Upper lobe of left lung (tissue), 6 donors: Measurements from ENCODE around the gene ITM2C. TPM values are rescaled to one million over a fixed set of nuclear protein-coding genes. Genes with fewer than 3 reads are reported as not detected.

Experiments used
- ATAC-seq, 2 donors: fragments of 200-7000 bp; cut with Tn5 transposase; one replicate each; pipeline ENCODE4 v1.9.1; 2022; ENCODE audit warnings: mild to moderate bottlenecking in 2 of 2, moderate library complexity in 2 of 2; ENCODE audit not compliant: low FRiP score in 2 of 2
- DNase-seq, 2 donors: peaks; one replicate each; pipeline ENCODE4 v3.0.0-alpha.2; 2019 to 2020
- H3K27ac ChIP-seq, 4 donors: fragments of 200-600 bp; sonication (generic); one replicate each; pipeline ENCODE4 v1.5.1; 2016 to 2019
- H3K27me3 ChIP-seq, 4 donors: fragments of 200-600 bp; sonication (generic); one replicate each; pipeline ENCODE4 v1.5.1; 2017 to 2019
- H3K36me3 ChIP-seq, 4 donors: fragments of 200-600 bp; sonication (generic); one replicate each; pipeline ENCODE4 v1.5.1; 2016 to 2019
- H3K4me1 ChIP-seq, 4 donors: fragments of 200-600 bp; sonication (generic); one replicate each; pipeline ENCODE4 v1.5.1; 2018 to 2019
- H3K4me3 ChIP-seq, 4 donors: fragments of 200-600 bp; sonication (generic); one replicate each; pipeline ENCODE4 v1.5.1; 2017 to 2019; ENCODE audit warnings: mild to moderate bottlenecking in 2 of 4, moderate library complexity in 1 of 4
- H3K9me3 ChIP-seq, 4 donors: fragments of 200-600 bp; sonication (generic); one replicate each; pipeline ENCODE4 v1.5.1; 2018 to 2019
- EP300 ChIP-seq, 4 donors: sonication (generic); formaldehyde crosslinking; IDR thresholded peaks; one replicate each; pipeline ENCODE4 v1.5.1; 2017; ENCODE audit warnings: antibody characterized with exemption in 4 of 4, control low read depth in 2 of 4
- POLR2A ChIP-seq, 4 donors: fragments of 450-650 bp; IDR thresholded peaks; one replicate each; pipeline ENCODE4 v1.5.1; 2016 to 2017; ENCODE audit warnings: antibody characterized with exemption in 4 of 4, mild to moderate bottlenecking in 2 of 4
- POLR2AphosphoS5 ChIP-seq, 2 donors: sonication (generic); formaldehyde crosslinking; IDR thresholded peaks; one replicate each; pipeline ENCODE4 v1.5.1; 2017; ENCODE audit warnings: antibody characterized with exemption in 2 of 2
- WGBS, 2 donors: methylation state at CpG; one replicate each; pipeline ENCODE4 v1.1.5; 2017 to 2018; 5-methylcytosine and 5-hydroxymethylcytosine counted together
- total RNA-seq, 6 donors: library from RNA; depleted of rRNA in 4 of 6; stranded (reverse); fragments of >200 nt in 4 of 6; gene quantifications; one replicate each; pipeline versions ENCODE4 v1.1.0 to v1.2.1, GENCODE V29; 2016 to 2021
- TF ChIP-seq, protein P1 (sequence below), 6 experiments: fragments of 450-650 bp in 4 of 6; fragments of 200-600 bp in 2 of 6; sonication (generic) in 2 of 6; IDR thresholded peaks; one replicate each; pipeline ENCODE4 v1.5.1; 2016 to 2019; ENCODE audit warnings: antibody characterized with exemption in 6 of 6
- donor health status: DM: no; HTN: no; CAD: no; lungs with moderate emphysema.
- donor health status: DM: no; HTN: yes; CAD: no; lungs with severe emphysema.

ITM2C gene
- total RNA-seq, 6 donors from 2014 or later, result 19.9 to 40.4 (median 25.6) TPM

- no peak for TF ChIP-seq EP300 (IDR thresholded peaks at IDR 0.05)
- TF ChIP-seq, protein P1, sequence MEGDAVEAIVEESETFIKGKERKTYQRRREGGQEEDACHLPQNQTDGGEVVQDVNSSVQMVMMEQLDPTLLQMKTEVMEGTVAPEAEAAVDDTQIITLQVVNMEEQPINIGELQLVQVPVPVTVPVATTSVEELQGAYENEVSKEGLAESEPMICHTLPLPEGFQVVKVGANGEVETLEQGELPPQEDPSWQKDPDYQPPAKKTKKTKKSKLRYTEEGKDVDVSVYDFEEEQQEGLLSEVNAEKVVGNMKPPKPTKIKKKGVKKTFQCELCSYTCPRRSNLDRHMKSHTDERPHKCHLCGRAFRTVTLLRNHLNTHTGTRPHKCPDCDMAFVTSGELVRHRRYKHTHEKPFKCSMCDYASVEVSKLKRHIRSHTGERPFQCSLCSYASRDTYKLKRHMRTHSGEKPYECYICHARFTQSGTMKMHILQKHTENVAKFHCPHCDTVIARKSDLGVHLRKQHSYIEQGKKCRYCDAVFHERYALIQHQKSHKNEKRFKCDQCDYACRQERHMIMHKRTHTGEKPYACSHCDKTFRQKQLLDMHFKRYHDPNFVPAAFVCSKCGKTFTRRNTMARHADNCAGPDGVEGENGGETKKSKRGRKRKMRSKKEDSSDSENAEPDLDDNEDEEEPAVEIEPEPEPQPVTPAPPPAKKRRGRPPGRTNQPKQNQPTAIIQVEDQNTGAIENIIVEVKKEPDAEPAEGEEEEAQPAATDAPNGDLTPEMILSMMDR (IDR thresholded peaks at IDR 0.05), result no peak
- WGBS, 2 donors, result 76 to 100% methylated on average over 2 of the region's 3 CpGs
- ATAC-seq (peak in 1 of 2 donors; percentile 57), DNase-seq (peak in 1 of 2 donors; percentile 14)
- H3K4me3 ChIP-seq, result no peak overlapping the region
- H3K4me1 ChIP-seq, result no peaks in the 10 kb centered on the region
- H3K36me3 ChIP-seq, result no peaks in the 10 kb centered on the region
- no peaks in the 10 kb centered on the region for H3K9me3 ChIP-seq
- no peaks in the 10 kb centered on the region for H3K27me3 ChIP-seq
- H3K27ac ChIP-seq, result no peak overlapping the region
Measured at GRCh38 chr2:230914886-230915285, 50.1 kb downstream of the ITM2C start.

DNA sequence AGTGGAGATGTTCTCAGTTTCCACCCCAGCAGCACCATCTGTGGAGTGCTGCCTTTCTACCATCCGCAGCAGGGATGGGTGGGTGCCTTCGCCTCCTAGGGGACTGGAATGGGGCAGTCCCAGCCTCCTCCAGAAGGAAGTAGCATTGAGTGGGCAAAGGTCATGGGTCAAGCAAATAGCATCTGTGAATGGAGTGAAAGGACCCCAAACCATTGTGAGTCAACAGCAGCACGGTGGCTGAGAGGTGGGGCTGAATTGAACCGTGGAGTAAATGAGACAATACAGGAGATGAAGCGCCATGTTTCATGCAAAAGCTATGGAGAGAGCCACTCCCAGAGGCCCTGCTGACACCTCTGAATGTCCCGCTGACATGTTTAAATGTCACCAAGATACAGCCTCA is 50.6 kb downstream of the ITM2C start:
- H3K27ac ChIP-seq, result no peak overlapping the region
- 68 to 73% methylated on average over 5 to 6 of the region's 6 CpGs for WGBS, 2 donors
- H3K9me3 ChIP-seq, result no peaks in the 10 kb centered on the region
- no peaks in the 10 kb centered on the region for H3K36me3 ChIP-seq
- peak in 1 of 2 donors; percentile 8 for DNase-seq
- no peak overlapping the region for H3K4me3 ChIP-seq
- H3K27me3 ChIP-seq, result no peaks in the 10 kb centered on the region
- TF ChIP-seq POLR2A (IDR thresholded peaks at IDR 0.05), result no peak
- TF ChIP-seq POLR2AphosphoS5 (IDR thresholded peaks at IDR 0.05), result no peak
- TF ChIP-seq, protein P1 (IDR thresholded peaks at IDR 0.05), result no peak
- TF ChIP-seq EP300 (IDR thresholded peaks at IDR 0.05), result no peak
- H3K4me1 ChIP-seq, result no peaks in the 10 kb centered on the region
- ATAC-seq, result no peak

GRCh38 chr2:230916218-230916617 is 51.5 kb downstream of the ITM2C start:
- H3K4me3 ChIP-seq, result no peak overlapping the region
- TF ChIP-seq, protein P1 (IDR thresholded peaks at IDR 0.05), result no peak
- TF ChIP-seq POLR2AphosphoS5 (IDR thresholded peaks at IDR 0.05) (no peak), EP300 (IDR thresholded peaks at IDR 0.05) (no peak), POLR2A (IDR thresholded peaks at IDR 0.05) (no peak)
- no peaks in the 10 kb centered on the region for H3K27me3 ChIP-seq
- no peak for DNase-seq
- no peaks in the 10 kb centered on the region for H3K36me3 ChIP-seq
- WGBS, 2 donors, result 81 to 85% methylated on average over 7 of the region's 7 CpGs
- ATAC-seq, result no peak
- H3K9me3 ChIP-seq, result no peaks in the 10 kb centered on the region
- H3K27ac ChIP-seq, result no peak overlapping the region
- H3K4me1 ChIP-seq, result no peaks in the 10 kb centered on the region

GRCh38 chr2:230919240-230919639 is 54.5 kb downstream of the ITM2C start:
- no peak overlapping the region for H3K27ac ChIP-seq
- 80% methylated on average over 2 of the region's 2 CpGs for WGBS, 2 donors
- ATAC-seq, result no peak

DNA sequence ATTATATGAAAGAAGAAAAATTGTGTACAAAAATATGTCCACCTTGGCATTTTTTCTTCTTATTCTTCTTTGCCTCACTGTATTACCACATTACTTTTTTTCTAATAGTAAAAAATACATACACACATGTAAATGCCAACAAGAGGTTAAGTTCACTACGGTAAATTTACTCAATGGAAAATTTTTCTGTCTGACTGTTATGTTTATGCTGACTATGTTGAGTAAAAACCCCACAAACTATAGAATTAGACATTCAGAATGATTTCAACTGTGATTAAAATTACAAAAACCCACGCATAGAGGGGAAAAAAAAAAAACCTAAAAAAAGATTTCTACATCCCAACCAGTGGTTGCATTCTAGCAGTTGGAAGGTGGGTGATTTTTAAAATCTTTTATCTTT is 54.9 kb downstream of the ITM2C start:
- ATAC-seq (no peak), DNase-seq (no peak)
- Histone ChIP-seq H3K27me3 (no peaks in the 10 kb centered on the region), H3K27ac (no peak overlapping the region), H3K4me1 (peaks cover 0 to 5% (median 0%) of the 10 kb centered on the region in 4 donors), H3K36me3 (no peaks in the 10 kb centered on the region), H3K4me3 (no peak overlapping the region), H3K9me3 (no peaks in the 10 kb centered on the region)
- no peak for TF ChIP-seq POLR2AphosphoS5 (IDR thresholded peaks at IDR 0.05)
- TF ChIP-seq, protein P1 (IDR thresholded peaks at IDR 0.05), result no peak
- WGBS, 2 donors, result 64 to 75% methylated on average over 2 of the region's 2 CpGs

More at GRCh38 chr2:230919240-230919639, 54.5 kb downstream of the ITM2C start:
- no peaks in the 10 kb centered on the region for H3K36me3 ChIP-seq
- no peak for TF ChIP-seq EP300 (IDR thresholded peaks at IDR 0.05)
- no peak for TF ChIP-seq POLR2AphosphoS5 (IDR thresholded peaks at IDR 0.05)
- no peak for TF ChIP-seq POLR2A (IDR thresholded peaks at IDR 0.05)
- TF ChIP-seq, protein P1 (IDR thresholded peaks at IDR 0.05), result no peak
- H3K27me3 ChIP-seq, result no peaks in the 10 kb centered on the region
- H3K9me3 ChIP-seq, result no peaks in the 10 kb centered on the region
- DNase-seq, result no peak
- peaks cover 0 to under 1% (median 0%) of the 10 kb centered on the region in 4 donors for H3K4me1 ChIP-seq
- H3K4me3 ChIP-seq, result no peak overlapping the region
